ENCODE results near the gene PKDCC.

DNA sequence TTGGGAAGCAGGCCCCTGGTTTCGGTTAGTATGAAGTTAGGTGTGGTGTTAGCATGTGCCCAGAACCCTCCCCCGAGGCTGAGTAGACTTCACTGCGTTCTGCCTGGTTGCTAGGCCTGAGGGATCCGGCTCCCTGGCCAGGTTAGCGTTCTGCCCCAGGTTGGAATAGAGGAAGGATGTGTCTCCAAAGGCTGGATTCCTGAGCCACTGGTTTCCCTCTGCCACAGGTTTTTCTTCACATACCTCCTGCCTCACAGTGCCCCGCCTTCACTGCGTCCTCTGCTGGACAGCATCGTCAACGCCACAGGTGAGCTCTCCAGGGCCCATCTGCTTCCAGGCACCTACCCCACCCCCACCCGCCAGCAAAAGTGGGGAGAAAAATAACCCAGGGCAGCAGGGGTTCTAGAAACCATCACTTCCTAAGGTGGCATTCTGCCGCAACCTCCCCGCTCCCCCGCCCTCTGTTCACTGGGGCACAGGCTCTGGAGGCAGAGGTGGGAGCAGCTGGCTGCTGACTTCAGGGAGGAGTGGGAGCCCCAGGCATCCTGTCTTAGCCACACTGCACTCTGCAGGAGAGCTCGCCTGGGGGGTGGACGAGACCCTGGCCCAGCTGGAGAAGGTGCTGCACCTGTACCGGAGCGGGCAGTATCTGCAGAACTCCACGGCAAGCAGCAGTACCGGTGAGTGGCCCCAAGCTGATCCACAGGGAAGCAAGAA lies 7.1 kb downstream of the PKDCC start:
- TF ChIP-seq CTCF (IDR thresholded peaks at IDR 0.05) = peak in 4 of 7 experiments; percentile 33 to 44 (median 38)
- TF ChIP-seq POLR2A (IDR thresholded peaks at IDR 0.05) = no peak

Measured in body of pancreas (tissue), 4 donors.